HuH-7 (cell line): Measurements from ENCODE around the gene MIA3.
"Not testable (repeated sequence)": the region's sequence is repeated elsewhere in the genome, so short reads cannot be mapped to it uniquely, and the experiment has no call there.

Experiments
- DNase-seq: peaks from one replicate; pipeline ENCODE4 v3.0.0; 2011; ENCODE audit warnings: low spot score

The MIA3 gene

DNA sequence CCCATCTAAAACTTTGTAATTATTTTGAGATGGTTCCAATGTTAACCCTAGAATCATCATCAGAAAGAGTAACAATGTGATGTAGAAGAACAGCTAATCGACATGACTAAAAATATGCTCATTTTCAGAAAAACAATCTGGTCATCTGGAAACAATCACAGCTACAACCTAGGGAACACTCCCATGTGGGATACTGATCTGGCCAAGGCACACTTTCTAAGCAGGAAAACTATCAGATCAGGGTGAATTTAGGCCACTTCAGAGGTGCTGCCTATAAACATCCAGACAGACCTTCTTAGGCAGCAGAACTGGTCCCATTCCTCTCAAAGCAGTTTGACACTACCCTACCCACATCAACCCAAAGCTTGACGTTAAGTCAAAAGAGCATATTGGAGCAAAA, 51.2 kb downstream of the MIA3 start:
- not testable (repeated sequence) for DNase-seq

DNA sequence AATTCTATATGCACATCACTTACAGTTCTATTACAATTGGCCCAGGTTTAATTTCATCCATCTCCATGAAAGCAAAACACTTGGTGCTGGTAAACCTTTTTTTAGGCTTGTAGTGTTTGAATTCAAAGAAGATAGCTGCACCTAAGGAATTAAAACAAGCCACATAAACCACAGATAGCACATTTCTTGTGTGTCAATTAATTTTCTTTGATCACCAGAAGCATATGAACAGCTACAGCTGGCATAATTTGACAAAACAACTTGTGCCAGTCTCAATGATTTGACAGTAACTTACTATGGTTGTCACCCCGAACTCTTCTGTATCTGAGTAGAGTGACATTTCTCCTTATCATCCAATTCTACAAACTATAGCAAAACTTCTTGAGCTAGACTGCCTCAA, 52.2 kb downstream of the MIA3 start:
- DNase-seq = no peak

DNA sequence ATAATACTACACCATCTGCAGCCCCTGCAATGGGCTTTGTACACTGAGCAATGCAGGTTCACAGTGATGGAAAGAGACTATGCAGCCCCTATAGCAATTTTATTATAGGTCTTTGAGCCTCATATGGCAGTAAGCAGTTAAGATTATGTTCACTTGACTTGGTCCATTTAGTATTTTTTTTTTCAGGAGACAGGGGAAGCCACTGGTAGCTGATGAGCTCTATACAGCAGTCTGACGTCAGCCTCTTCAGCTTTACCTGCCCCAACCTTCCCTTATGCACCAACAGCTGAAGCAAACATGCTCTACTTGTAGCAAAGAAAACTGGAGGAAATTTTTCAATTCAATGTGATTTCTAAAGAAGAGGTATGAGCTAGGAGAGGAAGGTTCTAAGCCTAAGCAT, 62.2 kb downstream of the MIA3 start:
- DNase-seq = no peak

DNA sequence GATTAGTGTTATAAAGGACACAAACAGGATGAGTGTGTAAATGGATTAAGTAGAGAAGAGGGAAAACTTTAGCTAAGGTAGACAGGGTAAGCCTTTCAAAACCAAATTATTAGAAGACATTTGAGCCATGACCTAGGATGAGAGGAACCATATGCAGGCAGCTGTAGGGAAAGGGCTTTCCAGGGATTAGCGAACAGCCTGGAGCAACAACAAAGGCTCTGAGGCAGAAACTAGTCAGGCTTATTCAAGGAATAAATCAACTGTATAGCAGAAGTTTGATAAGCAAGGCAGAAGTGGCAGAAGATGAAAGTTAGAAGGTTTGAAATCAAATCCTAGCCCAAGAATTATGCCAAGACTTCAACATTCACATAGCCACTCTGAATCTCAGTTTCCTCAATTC, 73.1 kb downstream of the MIA3 start:
- no peak for DNase-seq

DNA sequence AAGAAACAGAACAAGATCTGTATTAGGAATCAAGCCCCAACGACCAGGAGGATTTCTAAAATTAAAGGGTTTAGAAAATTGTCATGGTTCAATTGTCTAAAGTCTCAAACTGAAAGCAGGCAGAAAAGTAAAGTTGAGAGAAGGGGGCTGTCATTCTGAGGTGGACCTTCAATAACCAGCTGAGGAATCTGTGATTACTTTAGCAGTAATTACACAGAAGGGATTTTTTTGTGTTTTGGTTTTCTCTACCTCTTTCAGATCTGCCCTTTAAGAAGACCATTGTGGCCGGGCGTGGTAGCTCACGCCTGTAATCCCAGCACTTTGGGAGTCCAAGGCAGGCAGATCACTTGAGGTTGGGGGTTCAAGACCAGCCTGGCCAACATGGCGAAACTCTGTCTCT, 77.0 kb downstream of the MIA3 start:
- DNase-seq = no peak

DNA sequence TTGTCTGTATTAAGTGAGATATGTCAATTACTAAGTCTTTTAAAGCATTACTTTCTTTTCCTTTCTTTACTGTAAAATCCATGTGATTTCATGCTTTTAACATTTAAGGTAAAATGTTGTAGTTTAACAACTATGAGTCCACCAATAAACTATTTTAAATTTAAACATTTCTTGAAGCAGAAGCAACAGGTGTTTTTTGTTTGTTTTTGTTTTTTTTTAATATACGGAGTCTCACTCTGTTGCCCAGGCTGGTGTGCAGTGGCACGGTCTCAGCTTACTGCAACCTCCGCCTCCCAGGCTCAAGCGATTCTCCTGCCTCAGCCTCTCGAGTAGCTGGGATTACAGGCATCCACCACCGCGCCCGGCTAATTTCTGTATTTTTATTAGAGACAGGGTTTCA, 78.8 kb downstream of the MIA3 start:
- DNase-seq = no peak

DNA sequence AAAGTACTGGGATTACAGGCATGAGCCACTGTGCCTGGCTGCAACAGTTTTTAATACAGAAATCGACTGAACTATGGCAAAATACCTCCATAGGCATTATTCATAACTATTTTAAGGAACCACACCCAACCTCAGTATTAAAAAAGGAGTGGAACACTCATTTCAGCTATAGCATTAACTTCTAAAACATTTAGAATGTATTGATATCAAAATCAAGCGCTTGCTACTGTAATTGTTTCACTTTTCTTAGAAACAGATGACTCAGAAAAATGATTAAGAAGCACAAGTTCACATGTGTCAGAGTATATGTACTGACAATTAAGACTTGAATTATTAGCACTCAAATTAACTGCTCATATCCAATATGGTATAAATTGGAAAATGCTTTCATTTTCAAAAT, 79.3 kb downstream of the MIA3 start:
- no peak for DNase-seq

DNA sequence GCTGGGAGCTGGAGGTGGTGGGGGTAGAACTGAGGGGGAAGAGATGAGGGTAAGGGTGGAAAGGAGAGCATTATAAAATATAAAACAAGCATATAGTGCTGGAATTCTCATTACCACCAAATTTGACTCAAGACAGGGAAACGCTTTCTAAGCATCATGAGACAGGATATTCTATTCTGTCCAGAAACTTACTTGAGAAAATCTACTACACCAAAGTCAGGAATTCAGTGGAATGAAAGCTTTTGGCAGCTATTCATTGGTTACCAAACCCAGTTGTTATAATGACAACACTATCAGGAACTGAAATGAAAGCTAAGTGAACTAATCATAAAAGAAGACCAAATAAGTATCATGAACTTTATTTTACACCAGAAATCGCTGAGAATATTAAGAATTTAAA, 79.9 kb downstream of the MIA3 start:
- no peak for DNase-seq

DNA sequence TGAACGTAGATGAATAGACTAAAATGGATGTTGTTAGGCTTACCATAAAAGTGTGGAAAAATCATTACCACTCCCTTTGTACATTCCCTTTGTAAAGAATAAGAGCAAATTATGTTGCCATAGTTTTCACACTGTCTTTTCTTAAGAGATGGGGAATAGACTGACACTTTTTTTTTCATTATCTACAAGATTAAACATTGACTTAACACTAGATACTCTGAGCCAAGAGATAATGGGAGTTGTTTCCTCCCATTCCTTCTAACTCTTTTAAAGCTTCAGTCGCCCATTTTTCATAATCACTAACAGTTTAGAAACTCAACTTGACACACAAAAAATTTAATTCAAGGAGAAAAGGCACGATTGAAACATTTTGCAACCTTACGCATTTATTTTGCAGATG, 84.3 kb downstream of the MIA3 start:
- no peak for DNase-seq

DNA sequence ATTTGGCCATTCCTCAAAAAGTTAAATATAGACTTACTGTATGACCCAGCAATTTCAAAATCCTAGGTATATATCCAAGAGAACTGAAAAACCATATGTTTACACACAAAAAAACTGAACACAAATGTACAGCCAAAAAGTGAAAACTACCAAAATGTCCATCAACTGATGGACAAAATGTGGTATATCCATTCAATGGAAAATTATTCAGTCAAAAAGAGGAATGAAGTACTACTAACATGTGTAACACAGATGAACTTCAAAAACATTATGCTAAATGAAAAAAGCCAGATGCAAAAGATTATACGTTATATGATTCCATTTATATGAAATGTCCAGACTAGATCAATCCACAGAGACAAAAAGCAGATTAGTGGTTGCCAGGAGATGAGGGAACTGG, 86.4 kb downstream of the MIA3 start:
- no peak for DNase-seq

DNA sequence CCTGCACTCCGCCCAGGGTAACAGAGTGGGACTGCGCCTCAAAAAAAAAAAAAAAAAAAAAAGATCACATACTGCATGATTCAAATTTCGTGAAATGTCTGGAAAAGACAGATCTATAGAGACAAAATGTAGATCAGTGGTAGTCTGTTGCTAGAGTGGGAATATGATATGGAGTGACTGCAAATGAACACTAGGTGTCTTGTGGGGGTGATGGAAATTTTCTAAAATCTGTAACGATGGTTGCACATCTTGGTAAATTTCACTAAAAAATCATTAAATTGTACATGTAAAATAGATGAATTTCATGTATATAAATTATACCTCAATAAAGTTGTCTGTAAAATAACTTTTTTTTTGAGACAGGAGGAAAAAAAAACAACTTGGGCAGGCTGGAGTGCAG, 88.9 kb downstream of the MIA3 start:
- DNase-seq = peak; percentile 19

DNA sequence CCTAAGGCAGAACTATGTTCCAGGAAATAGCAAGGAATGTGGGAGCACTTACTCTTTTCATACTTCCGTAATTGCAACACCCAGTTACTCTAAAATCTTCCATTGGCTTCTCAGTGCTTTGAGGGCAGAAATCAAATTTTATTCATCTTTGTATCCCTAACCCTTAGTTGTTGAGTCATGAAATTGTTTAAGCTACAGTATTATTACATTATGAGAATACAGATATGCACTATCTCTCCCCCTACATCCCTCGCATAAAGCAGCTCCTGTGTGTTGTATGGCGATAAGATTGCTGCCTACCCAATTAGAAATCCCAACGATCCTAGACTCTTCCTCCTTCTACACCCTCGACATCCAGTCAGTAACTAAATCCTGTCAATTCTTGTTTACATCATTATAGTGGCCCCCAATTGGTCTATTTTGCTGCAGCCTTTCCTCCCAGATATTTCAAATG, 91.8 kb downstream of the MIA3 start:
- DNase-seq = no peak

DNA sequence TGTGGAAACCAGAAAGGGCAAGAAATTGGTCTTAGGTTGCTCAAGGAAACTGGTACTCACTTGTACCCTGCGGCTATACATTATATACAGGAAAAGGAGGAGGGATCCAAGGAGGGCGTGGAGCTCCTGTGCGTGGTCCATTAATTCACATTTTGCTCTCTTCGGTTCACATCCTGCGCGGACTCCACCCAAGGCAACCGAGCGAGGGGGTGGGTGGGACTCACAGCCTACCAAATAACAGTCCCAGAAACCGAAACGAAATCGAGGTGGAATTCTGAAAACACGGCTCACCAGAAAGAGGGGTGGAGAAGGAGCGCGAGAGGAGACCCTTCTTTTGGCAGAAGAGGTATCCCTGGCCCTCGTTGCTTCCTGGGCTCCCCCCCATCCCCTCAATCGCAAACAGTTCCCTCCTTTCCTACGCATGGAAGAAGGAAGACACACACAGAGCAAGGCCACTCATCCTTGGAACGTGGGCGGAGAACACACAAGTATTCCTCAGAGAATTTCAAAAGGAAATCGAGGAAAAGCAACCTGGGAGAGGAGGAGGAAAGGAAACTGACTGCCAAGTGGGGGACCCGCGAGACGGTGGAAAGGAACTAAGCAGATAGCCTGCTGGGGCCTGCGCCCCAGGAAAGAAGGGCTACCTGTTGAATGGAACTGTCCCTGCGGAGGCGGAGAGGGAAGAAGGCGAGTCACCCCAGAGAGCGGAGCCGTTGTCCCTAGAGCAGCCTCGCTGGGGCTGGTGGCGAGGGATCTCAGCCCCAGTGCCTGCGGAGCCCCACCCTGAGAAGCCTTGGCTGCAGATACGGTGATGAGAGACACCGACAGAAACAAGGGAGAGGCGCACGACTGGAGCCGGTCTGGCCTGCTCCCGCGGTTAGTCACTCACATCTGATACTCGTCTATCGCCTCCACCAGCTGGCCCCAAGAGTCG, 93.7 kb downstream of the MIA3 start:
- DNase-seq = peak; percentile 54

DNA sequence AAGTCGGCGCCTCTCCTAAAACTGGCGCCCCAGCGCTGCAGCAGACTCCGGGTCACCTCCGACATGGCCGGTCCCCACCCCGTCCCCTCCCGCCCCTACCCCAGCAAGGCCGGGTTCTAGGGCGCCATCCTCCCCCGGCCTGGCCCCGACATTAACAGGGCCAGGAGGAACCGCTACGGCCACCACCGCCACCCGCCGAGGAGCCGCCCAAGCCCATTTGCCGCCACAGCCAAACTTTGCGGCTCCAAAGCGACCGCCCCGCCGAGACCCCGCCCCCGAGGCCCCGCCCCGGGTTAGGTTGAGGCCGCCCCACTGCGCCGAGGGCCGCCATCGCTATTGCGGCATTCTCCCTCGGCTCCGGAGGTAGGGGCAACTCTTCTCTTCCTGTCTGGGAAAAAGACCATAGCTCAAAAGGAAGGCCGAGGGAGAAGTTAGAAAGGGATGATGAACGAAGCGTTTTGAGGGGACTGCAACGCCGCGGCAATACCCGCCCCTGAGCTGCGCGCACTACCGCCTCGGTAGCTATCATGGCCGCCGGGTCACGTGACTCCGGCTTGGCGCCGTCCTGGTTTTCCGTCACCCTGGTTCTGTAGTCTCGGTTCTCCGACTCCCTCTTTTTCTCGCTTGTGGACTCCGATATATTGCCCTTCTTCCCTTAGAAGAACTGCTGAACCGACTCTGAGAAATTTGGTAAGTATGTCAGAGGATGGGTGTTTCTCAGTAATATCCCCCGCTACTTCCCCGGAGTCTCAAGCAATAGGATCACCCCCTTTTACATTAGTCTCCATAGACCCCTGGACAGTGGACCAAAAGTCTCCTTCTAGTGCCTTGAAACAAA, 94.6 kb downstream of the MIA3 start, which contains the start of the genes AIDA and BROX:
Gene AIDA (minus strand): TSS at position 239 of the 838 bp plus-strand sequence. CDS start 174 bp downstream, at position 65.
Gene BROX (plus strand): TSS at position 312 of the 838 bp plus-strand sequence. CDS start 3,136 bp downstream, outside the sequence.
- peak; percentile 85 for DNase-seq

DNA sequence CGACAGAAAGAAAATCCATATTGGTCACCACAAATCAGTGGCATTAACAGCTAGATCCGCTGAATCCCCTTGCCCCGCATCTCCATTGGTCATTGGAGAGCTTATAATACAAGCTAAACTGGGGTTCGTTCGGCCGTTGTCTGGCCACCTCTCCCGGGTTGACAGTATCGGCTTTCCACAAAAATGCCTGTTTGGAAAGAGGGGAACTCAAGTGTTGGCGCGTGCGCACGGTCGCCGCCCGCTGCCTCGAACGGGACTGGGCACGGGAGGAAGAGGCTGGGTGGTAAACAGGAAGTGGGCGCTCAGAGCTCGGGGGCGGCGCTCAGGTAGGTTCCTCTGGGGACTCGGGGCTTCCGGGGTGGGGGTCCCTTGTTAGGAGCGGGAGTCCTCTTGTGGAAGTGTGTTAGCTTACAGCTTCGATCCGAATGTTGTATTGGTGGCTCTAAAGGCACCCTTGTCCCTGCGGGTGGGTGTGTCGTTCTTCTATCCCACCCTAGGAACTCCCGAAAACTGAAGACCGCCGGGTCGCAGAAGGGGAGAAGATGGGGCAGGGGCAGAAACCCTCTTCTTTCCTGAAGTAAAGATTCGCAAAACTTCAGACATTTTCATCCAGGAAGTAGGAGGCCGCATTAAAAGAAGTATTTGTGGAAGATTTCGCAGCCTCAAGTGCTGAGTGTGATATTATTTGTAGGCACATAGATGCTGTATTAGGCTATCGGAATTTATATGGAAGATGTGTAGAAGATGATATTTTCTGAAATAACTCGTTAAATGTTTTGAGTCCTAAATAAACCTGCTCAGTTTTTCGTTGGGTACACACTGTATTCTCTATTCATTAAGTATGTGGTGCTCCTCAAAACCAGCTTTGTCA, 95.4 kb downstream of the MIA3 start:
- peak; percentile 94 for DNase-seq

DNA sequence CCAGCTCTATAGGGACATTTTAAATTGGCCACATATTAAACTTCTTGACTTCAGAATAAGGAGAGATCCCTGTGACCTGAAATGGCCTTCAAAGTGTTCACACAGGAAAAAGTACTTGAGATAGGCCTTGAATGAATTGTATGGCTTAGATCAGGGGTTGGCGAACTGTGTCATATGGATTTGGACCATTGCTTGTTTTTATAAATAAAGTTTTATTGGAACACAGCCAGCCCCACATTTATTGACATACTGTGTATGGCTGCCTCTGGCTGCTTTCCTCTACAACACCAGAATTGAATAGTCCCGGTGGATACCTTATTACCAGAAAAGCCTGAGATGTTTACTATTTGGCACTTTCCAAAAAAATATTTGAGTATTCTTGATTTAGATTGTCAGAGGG, 98.5 kb downstream of the MIA3 start:
- no peak for DNase-seq
